Endodermal cell (in vitro differentiated cells): ENCODE measurements around the gene SMARCC1. TPM values are rescaled to one million over a fixed set of nuclear protein-coding genes. Genes with fewer than 3 reads are reported as not detected.

Experiments
- DNase-seq: peaks from one replicate; pipeline ENCODE4 v3.0.0-alpha.2; 2017
- H3K27ac ChIP-seq: 2 replicates; pipeline ENCODE4 v1.5.1; 2013; ENCODE audit warnings: mild to moderate bottlenecking, low read depth, low read length, moderate library complexity
- H3K27me3 ChIP-seq: 2 replicates; pipeline ENCODE4 v1.6.1; 2013; ENCODE audit warnings: mild to moderate bottlenecking, low read length, moderate library complexity; ENCODE audit not compliant: insufficient read depth, control insufficient read depth, poor library complexity, severe bottlenecking
- H3K36me3 ChIP-seq: 2 replicates; pipeline ENCODE4 v1.7.0; 2013; ENCODE audit warnings: mild to moderate bottlenecking, low read length, moderate library complexity; ENCODE audit not compliant: control insufficient read depth, insufficient read depth
- H3K4me1 ChIP-seq: one replicate; pipeline ENCODE4 v1.7.0; 2013; ENCODE audit warnings: low read length; ENCODE audit not compliant: control insufficient read depth, insufficient read depth
- H3K4me3 ChIP-seq: 2 replicates; pipeline ENCODE4 v1.5.1; 2013; ENCODE audit warnings: mild to moderate bottlenecking, low read length, moderate library complexity
- H3K9ac ChIP-seq: 2 replicates; pipeline ENCODE4 v1.6.1; 2013; ENCODE audit warnings: mild to moderate bottlenecking, low read length, moderate library complexity; ENCODE audit not compliant: poor library complexity, severe bottlenecking; ENCODE audit errors: extremely low read depth
- H3K9me3 ChIP-seq: 2 replicates; pipeline ENCODE4 v1.6.1; 2013; ENCODE audit warnings: mild to moderate bottlenecking, low read length, moderate library complexity; ENCODE audit not compliant: control insufficient read depth
- H3K27ac Mint-ChIP-seq: 2 replicates; pipeline ENCODE4 v1.8.0; 2020; ENCODE audit warnings: mixed read lengths
- H3K27me3 Mint-ChIP-seq: 2 replicates; pipeline ENCODE4 v1.8.0; 2021; ENCODE audit warnings: mild to moderate bottlenecking, mixed read lengths; ENCODE audit not compliant: insufficient read depth
- H3K36me3 Mint-ChIP-seq: 2 replicates; pipeline ENCODE4 v1.8.0; 2020; ENCODE audit warnings: low read depth, mixed read lengths
- H3K4me1 Mint-ChIP-seq: 2 replicates; pipeline ENCODE4 v1.8.0; 2020; ENCODE audit warnings: mixed read lengths
- H3K4me3 Mint-ChIP-seq: 2 replicates; pipeline ENCODE4 v1.8.0; 2020; ENCODE audit warnings: mild to moderate bottlenecking, moderate library complexity, mixed read lengths
- H3K9me3 Mint-ChIP-seq: 2 replicates; pipeline ENCODE4 v1.8.0; 2020; ENCODE audit warnings: mild to moderate bottlenecking, mixed read lengths
- WGBS, 2 experiments: methylation state at CpG; one replicate each; pipeline versions ENCODE4 v1.1.5 to v1.1.7; 2013; ENCODE audit warnings: missing lambda C conversion rate in 2 of 2, mixed read lengths in 1 of 2; ENCODE audit not compliant: insufficient coverage in 1 of 2, insufficient read length in 1 of 2; 5-methylcytosine and 5-hydroxymethylcytosine counted together
- total RNA-seq, 2 donors: library from RNA; stranded (reverse); fragmentation: NEBNext Ultra II Directional in 1 of 2; extraction: Animal tissue kit (Norgen Biotek cat#: 25700) in 1 of 2; gene quantifications; 2 replicates in 1 of 2; 3 replicates in 1 of 2; pipeline ENCODE4 v1.2.1, GENCODE V29; 2021
- TF ChIP-seq, protein P1 (sequence below): fragments of 200-600 bp; sonication (generic); conservative IDR thresholded peaks from 2 replicates; pipeline ENCODE4 v1.5.0; 2021; ENCODE audit warnings: antibody characterized with exemption, mild to moderate bottlenecking

Gene SMARCC1
- total RNA-seq, 2 donors from 2014 or later: 200 to 231 TPM

DNA sequence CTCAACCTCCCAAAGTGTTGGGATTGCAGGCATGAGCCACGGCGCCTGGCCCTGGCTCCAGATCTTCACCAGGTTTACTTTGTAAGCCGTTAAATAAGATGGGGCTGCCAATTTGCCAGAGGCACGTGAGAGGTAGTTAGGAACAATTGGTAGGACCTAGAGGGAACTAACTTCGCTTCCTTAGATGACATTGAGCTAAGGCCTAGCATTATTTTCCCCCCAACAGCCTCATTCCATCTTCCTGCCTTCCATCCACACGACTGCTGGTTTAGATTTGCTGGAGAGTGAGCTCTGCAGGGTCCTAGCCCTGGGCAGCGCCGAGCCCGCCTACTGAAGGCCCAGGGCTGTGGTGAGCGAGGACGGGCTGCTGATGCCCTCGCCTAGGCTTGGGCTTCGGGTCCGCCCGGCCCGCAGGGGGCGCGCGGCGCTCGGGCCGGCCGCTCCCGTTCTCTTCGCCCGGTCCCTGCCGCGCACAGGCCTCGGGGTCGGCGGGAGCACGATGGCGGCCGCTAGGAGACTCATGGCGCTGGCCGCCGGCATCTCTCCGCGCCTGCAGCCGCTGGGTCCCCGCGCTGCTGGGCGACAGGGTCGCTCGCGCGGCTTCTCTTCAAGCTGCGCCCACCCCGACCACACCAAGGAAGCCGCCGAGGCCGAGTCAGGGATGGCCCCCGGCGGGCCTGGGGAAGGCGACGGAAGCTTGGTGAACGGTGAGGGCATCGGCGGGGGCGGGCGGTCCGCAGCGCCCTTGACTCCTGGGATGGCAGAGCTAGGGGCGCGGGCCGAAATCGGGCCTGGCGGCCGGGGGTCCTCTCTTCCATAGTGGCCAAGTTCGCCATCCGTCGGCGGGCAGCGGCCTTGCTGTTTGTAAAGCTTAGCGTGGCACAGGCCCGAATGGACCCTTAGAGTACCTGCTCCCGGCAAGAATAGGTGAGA, 43.1 kb upstream of the SMARCC1 start:
- H3K27me3 ChIP-seq: no peaks in the 10 kb centered on the region
- TF ChIP-seq, protein P1, sequence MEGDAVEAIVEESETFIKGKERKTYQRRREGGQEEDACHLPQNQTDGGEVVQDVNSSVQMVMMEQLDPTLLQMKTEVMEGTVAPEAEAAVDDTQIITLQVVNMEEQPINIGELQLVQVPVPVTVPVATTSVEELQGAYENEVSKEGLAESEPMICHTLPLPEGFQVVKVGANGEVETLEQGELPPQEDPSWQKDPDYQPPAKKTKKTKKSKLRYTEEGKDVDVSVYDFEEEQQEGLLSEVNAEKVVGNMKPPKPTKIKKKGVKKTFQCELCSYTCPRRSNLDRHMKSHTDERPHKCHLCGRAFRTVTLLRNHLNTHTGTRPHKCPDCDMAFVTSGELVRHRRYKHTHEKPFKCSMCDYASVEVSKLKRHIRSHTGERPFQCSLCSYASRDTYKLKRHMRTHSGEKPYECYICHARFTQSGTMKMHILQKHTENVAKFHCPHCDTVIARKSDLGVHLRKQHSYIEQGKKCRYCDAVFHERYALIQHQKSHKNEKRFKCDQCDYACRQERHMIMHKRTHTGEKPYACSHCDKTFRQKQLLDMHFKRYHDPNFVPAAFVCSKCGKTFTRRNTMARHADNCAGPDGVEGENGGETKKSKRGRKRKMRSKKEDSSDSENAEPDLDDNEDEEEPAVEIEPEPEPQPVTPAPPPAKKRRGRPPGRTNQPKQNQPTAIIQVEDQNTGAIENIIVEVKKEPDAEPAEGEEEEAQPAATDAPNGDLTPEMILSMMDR: peak; percentile 92
- peaks cover 41% of the 10 kb centered on the region for H3K36me3 ChIP-seq
- Mint-ChIP-seq H3K4me1 (peaks cover 6% of the 10 kb centered on the region), H3K4me3 (peak overlapping the region; percentile 90), H3K36me3 (peaks cover 52% of the 10 kb centered on the region), H3K27ac (peak overlapping the region; percentile 91), H3K9me3 (no peaks in the 10 kb centered on the region), H3K27me3 (no peaks in the 10 kb centered on the region)
- H3K9ac ChIP-seq: peak overlapping the region; percentile 60
- no peaks in the 10 kb centered on the region for H3K9me3 ChIP-seq
- no peaks in the 10 kb centered on the region for H3K4me1 ChIP-seq
- 5 to 16% methylated on average over 21 to 77 of the region's 77 CpGs for WGBS, 2 experiments
- DNase-seq: peak; percentile 94
- H3K4me3 ChIP-seq: peak overlapping the region; percentile 90
- H3K27ac ChIP-seq: peak overlapping the region; percentile 58

DNA sequence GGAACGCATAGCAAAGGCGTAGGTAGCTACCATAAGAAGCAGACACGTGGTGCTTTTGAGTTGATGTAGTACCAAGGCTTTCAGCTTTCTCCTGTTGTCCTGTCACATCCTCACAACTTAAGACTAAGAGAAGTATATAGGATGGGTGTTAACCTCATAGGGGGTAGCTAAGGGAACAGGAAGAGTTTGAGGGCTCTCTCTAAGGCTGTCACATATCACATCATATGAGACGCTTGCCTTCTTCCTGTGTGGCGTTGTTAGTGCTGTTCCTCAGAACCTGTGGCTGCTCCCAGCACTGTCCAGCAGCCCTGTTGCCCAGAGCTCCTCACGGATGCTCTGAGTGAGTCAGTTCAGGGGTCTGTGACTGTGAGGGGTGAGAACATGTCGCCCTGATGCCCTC, 35.9 kb upstream of the SMARCC1 start:
- 96% methylated on average over 4 to 7 of the region's 7 CpGs for whole genome bisulfite sequencing, 2 experiments
- Mint-ChIP-seq H3K27ac (no peak overlapping the region), H3K4me3 (no peak overlapping the region), H3K36me3 (peaks cover 53% of the 10 kb centered on the region), H3K27me3 (no peaks in the 10 kb centered on the region), H3K9me3 (no peaks in the 10 kb centered on the region), H3K4me1 (no peaks in the 10 kb centered on the region)
- no peaks in the 10 kb centered on the region for H3K9me3 ChIP-seq
- no peaks in the 10 kb centered on the region for H3K27me3 ChIP-seq
- peaks cover 61% of the 10 kb centered on the region for H3K36me3 ChIP-seq
- no peaks in the 10 kb centered on the region for H3K4me1 ChIP-seq
- TF ChIP-seq, protein P1: no peak
- H3K27ac ChIP-seq: no peak overlapping the region
- no peak for DNase-seq
- no peak overlapping the region for H3K4me3 ChIP-seq
- no peak overlapping the region for H3K9ac ChIP-seq

DNA sequence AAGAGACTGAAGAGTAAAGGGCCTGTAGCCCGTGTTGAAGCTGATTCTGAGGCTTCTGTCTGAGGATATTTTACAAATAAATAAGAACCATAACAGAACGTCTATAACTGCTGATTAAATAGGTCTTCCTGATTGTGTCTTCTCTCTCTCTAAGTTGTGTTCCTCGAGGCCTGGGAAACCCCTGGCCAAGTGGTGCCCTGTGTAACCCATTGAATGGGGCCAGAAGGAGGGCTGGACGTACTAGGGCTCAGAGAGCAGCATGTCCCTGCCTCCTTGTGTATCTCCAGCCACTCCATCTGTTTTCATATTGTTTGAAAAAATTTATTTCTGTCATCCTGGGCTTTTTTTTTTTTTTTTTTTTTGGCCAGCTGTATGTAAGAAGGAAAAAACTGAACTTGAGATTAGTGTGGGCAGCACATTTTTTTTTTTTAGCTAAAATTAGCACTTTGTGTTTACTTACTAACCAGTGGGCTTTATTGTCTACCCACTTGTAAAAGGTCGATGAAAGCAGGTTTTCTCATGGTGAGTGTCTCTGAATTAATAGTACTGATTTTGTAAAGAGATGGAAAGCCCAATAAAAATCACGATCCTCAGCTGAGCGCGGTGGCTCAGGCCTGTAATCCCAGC, 32.0 kb upstream of the SMARCC1 start:
- Histone ChIP-seq H3K27ac (no peak overlapping the region), H3K4me3 (no peak overlapping the region), H3K4me1 (no peaks in the 10 kb centered on the region), H3K9me3 (peaks cover 10% of the 10 kb centered on the region), H3K27me3 (no peaks in the 10 kb centered on the region), H3K9ac (no peak overlapping the region), H3K36me3 (peaks cover 67% of the 10 kb centered on the region)
- no peak for DNase-seq
- Mint-ChIP-seq H3K27ac (no peak overlapping the region), H3K36me3 (peaks cover 53% of the 10 kb centered on the region), H3K4me1 (no peaks in the 10 kb centered on the region), H3K27me3 (no peaks in the 10 kb centered on the region), H3K4me3 (no peak overlapping the region), H3K9me3 (peaks cover 2% of the 10 kb centered on the region)
- WGBS, 2 experiments: 90 to 94% methylated on average over 4 to 8 of the region's 8 CpGs
- TF ChIP-seq, protein P1: no peak
